ENCODE measurements around the gene FAIM2.
A peak's percentile ranks its signal among the peaks of the same experiment; 100 is the strongest.
"Not testable (repeated sequence)": the region's sequence is repeated elsewhere in the genome, so short reads cannot be mapped to it uniquely, and the experiment has no call there.

FAIM2 gene

DNA sequence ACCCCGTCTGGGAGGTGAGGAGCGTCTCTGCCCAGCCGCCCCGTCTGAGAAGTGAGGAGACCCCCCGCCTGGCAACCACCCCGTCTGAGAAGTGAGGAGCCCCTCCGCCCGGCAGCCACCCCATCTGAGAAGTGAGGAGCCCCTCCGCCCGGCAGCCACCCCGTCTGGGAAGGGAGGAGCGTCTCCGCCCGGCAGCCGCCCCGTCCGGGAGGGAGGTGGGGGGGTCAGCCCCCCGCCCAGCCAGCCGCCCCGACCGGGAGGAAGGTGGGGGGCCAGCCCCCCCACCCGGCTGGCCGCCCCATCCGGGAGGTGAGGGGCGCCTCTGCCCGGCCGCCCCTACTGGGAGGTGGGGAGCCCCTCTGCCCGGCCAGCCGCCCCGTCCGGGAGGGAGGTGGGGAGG lies 42.8 kb downstream of the FAIM2 start:
- DNase-seq, result not testable (repeated sequence)

DNA sequence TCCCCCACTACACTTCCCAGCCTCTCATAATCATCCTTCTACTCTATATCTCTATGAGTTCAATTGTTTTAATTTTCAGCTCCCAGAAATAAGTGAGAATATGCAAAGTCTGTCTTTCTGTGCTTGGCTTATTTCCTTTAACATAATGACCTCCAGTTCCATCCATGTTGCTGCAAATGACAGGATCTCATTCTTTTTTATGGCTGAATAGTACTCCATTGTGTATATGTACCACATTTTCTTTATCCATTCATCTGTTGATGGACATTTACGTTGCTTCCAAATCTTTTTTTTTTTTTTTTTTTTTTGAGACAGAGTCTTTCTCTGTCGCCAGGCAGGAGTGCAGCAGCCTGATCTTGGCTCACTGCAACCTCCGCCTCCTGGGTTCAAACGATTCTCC lies 47.8 kb downstream of the FAIM2 start:
- DNase-seq, result not testable (repeated sequence)

DNA sequence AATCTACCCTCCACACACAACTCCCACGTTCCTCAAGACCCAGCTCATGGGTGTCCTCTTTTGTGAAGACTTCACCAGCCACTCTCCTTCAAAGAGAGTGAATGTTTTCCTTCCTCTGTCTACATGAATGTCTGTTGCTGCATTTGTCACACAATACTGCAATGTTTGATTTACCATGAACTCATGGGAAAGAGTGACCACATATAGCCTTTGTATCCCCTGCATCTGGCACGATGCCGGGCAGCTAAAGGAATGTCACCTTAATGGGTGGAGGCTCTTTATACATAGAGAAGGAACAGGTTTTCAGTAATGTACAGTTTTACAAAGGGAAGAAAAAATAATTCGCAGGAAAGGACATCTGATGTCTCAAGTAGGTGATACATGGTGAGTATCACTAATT lies 48.7 kb downstream of the FAIM2 start:
- DNase-seq, result no peak

DNA sequence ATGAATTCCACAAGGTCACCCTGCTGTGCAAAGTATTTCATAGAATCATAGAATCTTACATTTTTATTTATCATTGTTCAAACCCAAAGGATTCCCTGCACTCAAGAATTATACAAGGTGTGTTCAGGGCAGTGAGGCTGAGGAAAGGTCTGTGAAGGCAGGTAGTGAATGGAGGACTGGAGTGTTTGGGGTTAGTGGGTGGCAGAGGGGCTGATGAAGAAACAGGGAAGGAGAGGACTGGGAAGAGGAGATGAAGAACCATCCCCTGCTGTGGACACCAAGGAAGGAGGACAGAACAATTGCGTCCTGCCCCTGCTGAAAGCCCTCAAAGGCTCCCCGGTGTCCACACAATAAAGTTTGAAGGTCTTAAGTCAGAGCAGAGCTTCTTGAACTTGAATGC lies 50.0 kb downstream of the FAIM2 start:
- no peak for DNase-seq

DNA sequence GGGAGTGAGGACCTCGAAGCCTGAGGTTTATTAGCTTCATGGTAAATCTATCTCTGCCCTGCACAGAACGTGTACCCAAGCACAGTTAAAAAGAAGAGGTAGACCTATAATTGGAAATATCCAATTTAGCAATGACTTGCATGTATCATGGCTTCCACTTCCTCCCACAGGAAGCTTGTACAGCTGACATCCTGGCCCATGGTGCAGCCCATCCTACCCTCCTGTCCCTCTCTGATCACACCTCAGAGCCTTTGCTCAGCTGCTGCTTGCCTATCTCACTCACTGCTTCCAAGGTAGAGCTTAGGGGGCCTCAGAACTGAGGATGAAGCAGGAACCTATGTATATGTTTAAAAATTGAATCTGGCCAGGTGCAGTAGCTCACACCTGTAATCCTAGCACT lies 56.5 kb downstream of the FAIM2 start:
- DNase-seq, result no peak

DNA sequence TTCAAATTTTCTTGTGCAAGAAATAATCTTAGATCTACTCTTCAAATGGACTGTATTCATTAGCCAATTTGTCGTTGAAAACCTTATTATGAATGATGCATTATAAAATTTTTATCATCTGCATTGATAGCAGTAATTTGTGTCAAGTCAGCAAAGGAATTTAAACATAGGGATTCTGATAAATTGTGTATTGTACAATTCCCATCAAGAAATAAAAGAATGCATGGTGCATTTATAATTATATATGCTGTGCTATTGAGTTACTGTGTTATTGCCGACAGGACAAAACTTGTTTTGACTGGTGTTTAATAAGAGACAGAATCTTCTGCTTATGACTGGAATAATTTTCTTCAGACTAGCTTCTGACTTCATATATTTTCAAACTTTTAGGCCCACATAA lies 57.7 kb downstream of the FAIM2 start:
- DNase-seq, result no peak

DNA sequence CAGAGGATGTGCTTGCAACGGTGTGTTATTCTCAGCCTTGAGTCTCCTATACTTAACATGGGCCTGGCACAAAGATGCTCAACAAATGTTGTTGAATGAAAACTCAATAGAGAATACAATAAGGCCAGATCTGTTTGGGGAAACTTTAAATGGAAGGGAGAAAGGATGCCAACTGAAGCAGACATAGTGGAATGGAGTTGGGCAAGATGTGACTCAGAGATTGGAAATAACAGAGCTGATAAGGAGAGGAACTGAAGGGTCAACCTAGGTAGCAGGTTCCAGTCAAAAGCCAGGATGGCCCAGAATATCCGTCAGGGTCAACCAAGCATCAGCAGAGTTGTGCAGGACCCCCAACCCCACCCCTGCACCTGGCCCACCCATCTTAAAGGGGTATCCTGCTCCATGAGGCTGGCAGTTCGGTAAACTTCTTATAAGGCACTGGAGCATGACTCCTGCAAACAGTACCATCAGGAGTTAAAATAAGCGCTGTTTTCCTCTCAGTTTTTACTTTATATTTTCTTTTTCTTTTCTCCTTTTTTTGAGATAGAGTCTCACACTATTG lies 59.7 kb downstream of the FAIM2 start:
- DNase-seq, result no peak

DNA sequence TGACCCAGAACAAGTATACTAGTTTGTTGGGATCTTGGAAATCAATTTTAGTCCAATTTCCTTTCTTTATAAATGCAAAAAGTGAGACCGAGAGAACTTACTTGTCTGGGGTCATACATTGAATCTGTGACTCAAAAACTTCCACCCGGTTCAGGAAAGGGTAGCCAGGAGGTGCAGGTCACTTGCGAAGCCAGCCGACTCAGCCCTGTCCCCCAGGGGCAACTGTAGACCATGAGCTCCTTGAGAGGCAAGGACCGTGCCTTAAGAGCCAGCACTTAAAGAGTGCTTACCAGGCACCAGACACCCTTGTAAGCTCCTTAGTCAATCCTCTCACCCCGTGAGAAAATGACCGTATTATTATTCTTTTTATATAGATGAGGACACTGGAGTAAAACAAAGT lies 60.3 kb downstream of the FAIM2 start:
- no peak for DNase-seq

DNA sequence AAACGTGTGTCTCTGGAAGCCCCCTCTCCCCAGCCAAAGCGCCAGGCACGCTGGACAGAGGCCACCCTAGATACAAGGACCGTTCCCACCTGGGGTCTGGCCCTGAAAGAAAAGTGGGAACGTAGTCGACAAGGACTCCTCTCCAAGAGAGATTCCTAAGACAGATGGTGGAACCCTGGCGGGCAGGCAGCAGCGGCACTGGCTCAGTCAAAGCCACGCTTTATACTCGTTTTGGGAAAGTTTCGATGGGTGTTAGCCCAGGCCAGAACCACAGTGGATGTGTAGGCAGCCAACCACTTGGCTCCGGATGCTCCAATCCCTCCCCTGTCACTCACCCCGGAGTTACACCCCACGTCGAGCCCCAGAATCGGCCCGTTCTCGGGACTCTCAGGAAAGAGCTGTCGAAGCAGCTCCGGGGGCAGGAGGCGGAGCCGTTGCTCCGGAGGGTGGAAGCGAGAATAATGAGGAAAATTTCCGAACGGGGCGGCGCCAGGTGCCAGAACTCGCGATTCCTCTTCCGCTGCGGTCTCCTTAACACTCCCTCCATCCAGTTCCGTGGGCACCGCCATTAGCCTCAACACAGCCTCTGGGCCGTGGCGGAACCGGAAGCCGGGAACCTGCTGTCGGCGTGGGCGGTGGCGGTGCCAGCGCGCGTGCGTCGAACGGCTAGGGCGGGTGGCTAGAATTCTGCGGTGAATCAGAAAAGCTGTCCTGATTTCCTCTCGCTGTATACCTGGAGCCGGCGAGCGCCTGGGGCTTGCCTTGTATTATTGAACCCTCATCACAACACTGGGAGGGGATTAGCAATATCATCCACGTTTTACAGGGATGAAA lies 61.0 kb downstream of the FAIM2 start, which contains the start of gene BCDIN3D:
TSS of gene BCDIN3D (minus strand) at position 588 of the 834 bp plus-strand sequence. CDS start at position 569, 19 bp downstream.
- peak; percentile 95 to 98 (median 96) for DNase-seq

DNA sequence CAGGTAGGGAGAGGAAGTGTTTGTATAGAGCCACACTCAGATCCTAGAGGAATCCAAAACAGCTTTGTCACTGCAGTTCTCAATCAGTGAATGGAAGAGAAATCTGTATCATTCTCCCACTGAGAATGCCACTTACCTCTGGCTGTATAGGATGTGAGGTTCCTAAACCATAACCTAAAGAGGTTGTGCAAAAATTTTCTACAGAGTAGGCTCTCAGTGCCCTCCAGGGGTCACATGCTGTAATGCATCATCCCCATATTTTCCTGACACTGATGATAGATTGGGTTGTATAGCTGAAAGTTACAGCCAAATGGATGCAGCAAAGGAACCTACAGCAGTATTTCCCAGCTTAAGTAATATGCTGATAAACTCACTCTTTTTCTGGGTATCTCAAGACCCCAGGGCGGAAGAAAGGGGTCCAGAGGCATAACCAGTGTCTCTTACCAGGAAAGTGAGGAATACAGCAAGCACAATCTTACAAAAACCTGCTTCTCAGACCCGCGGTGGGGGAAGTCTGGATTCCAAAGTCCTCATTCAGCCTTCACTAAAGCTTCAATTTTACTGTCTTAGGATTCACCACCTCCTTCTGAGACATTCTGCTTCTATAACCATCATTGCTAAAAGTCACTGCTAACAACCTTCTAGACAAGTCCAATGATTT lies 64.6 kb downstream of the FAIM2 start:
- peak; percentile 68 to 80 (median 72) for DNase-seq

DNA sequence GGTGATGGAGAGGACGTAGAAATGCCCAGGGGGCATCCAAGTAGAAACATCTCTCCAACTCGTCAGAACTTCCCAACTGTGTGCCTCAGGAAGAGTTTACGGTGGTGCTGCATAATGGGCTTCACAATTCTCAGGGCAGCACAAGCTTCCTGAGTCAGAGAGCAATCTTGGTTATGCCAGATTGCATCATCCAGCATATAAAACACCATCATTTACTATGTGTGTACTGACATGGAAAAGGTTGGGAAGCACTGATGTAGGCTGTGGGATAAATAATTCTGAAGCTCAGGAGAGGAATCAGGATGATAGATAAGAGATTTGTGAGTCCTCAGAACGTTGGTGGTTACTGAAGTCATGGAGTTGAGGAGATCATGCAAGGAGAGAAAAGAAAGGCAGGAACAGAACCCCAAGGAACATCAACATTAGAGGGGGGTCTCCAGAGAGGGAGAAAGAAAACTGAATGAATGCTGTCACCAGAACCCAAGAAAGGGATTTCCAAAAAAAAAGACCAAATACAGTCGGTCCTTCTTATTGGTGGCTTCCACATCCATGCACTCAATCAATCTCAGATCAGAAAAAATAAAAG lies 70.8 kb downstream of the FAIM2 start:
- no peak for DNase-seq

DNA sequence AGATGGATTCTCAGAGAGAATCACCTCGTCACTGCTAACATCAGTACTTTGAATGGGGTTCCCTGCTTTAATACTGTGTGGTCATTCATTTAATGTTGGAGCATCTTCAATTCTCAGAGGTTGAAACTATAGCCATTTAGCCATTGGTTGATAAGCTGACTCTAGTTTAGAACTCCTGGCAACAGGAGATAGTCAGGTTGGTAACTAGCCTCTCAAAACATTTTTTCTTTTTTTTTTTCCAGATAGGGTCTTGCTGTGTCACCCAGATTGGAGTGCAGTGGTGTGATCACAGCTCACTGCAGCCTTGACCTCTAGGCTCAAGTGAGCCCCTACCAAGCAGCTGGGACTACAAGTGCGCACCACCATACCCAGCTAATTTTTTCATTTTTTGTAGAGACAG lies 72.0 kb downstream of the FAIM2 start:
- no peak for DNase-seq

DNA sequence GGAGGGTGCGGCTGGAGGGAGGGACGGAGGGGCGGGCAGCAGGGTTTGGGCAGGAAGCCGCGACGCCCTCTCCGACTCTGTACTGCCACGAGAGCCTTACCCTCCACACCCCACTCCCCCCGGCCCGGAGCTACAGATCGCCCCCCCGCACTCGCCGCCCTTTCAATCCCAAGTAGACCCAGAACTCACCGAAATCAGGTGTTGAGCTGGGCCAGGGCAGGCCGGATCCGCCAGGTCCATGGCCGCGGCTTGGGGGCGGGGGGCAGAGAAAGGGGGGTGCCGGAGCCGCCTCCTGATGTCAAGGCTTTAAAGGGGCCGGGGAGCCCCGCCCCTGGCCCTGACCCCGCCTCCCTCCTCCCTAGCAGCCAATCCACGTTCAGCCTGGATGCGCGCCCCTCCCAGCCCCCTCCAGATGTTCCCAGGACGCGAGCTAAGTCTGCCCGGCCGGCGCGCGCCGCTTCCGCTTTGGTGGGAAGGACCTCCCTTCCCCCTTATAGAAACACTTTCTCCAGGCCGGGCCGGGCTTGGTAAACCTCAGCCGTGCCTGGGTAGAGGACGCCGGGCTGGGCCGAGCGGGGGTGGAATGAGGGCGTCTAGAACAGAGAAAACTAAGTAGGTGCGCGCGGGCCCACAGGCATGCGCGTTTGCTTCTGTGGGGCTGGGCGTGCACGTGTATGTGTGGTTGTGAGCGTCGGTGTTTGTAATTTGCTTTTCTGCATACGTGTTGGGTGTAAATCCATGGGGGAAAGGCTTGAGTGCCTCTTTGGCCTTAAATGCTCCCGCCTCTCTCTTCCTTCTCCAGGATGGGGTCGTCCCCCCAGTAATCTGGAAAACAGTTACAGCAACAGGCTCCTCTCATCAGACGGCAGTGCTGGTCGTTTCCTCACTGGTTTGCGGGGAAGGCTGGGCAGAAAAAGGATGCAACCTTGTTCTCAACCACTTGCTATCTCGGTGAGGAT lies 75.3 kb downstream of the FAIM2 start, which contains the start of gene NCKAP5L:
TSS of gene NCKAP5L (minus strand) at position 281 of the 959 bp plus-strand sequence. CDS start 24,369 bp downstream, outside the sequence.
- peak; percentile 97 to 99 (median 98) for DNase-seq

DNA sequence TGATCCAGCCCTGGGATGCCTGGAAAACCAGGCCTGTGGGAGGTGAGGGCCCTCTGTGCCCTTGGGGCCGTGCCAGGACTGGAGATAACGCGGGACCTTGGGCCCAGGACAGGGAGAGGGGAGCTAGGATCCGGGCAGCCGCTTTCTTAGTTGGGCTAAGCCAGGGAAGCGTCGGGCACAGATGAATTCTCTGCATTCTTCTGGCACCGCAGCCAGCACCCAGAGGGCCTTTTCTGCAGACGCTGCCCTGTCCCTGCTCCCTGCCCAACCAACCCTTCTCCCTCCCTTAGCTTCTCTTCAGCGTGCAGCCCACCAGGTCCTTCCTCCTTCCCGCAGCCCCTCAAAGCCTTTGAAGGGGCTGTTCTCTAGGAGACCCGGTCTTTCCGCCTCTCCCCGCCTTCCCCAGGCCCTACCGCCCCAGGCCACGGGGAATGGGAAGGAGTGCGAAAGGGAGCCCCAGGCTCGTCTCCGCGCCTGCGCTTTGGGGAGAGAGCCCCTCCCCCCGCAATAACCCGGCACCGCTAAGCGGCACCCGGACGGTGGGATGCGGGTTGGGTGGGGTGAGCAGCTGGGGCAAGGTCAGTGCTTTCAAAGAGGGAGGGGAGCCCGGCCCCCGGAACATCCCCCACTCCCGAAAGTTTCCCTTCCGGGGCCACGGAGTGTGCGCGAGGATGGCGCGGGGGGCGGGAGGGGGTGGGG lies 76.2 kb downstream of the FAIM2 start:
- peak; percentile 64 to 85 (median 74) for DNase-seq

DNA sequence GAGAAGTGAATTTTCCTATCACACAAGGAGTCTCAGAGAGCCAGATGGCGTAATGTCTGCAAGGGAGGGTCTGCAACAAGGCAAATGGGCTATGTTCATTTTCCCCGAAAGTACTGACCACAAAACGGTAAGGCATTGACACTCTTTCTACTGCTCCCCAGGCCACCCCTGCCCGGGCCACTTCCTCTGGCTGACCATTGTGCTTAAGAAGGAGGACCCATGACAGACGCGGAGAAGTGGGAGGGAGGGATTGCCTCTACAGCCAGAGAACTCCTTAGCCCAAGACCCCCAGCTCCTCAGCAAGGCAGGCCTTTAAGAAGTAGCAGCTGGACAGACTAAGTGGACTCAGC lies 76.7 kb downstream of the FAIM2 start:
- DNase-seq, result peak; percentile 31 to 75 (median 56)

DNA sequence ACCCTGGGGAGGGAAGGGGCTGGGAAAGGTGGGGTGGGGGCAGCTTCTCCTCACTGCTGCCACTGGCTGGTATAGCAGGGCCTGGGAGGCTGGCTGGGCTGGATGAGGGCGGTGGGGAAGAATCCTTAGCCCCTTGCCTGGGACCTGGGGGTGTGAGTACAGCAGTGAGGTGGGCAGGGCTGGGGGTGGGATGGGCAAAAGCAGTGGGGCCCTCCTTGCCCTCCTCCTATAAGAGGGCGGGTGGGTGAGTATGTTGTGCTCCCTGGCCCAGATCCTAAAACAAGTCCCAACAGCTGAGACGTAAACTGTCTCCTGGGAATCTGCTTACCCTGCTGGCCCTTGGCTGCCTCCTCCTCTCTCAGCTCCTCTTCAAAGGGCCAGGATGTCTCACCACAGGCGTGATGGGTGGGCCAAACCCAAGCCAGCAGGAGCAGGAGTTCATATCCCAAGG lies 77.7 kb downstream of the FAIM2 start:
- no peak for DNase-seq

DNA sequence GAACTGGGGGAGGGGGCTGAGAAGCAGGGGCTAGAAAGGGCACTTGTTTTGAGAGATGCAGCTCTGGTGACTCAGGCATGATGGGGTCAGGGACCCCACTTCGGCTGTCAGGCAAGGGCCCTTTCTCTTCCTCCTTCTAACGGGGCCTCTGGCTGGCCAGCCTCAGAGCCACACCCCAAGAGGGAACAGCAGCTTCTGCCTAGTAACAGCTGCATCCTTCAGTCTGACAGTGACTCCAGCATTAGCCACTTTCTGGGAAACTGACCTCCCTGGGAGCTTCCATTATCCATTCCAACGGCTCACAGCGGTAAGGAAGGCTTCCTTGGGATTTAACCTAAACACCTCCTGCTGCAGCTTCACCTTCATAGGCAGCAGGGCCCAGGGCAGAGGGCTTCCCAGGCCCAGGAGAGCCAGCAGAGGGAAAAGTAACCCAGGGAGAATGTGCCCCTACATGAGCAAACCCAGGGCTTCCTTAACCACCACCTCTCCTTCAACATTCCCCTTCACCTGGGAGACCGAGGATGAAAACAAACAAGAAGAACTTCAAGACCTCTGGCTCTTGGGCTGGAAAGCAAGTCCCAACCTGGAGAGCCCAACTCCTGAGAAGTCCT lies 78.2 kb downstream of the FAIM2 start:
- DNase-seq, result peak; percentile 76 to 89 (median 88)

DNA sequence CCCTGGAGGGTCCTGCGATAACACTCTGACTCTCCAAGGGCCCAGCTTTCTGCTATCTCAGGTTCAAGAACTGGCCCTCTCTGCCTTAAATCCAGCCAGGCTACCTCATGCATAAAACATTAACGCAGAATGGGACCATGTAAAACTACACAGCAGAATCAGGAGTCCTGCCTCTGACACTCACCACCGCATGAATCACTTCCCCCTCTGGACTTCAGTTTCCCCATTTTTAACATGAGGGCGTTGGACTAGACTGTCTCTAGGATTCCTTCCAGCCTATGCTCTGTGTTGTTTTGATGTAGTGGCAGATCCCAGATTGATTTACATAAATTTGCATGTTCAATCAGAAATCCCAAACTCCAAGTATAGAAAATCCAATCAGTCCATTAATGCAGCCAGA lies 78.8 kb downstream of the FAIM2 start:
- DNase-seq, result peak; percentile 83 to 94 (median 90)

DNA sequence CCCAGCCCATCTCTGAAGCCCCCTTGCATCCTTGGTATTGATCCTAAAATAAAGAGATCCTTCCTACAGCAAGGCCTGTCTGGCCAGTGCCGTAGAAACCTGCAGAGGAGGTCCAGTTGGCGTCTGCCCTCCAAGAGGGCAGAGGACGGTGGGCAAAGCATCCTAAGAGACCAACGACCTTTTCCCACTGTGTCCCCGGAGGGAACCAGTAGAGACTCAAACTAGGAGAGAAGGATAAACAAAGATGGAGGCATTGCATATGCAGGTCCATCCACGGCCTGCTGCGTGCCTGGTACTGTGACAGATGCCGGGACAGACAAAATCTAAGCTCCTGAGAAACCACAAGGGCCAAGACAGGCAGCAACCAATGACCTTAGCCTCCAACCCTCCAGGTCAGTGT lies 79.3 kb downstream of the FAIM2 start:
- DNase-seq, result no peak

DNA sequence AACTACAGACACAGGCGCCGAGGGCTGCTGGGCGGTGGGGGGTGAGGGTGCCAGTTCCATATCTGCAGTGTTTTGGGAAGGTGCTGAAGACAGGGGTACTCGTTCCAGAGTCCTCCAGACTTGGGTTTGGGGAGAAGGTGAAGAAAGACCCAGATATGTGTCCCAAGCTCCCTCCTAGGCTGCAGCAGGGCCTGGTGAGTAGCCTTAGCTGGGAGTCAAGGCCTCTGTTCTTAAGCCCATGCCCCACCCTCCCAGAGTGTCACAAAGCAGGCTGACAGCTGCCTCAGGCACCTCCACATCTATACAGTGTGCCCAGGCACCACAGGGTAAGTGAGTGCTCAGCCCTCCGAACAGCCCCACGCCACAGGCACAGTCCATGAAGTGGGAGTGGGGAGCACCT lies 79.7 kb downstream of the FAIM2 start:
- DNase-seq, result no peak

DNA sequence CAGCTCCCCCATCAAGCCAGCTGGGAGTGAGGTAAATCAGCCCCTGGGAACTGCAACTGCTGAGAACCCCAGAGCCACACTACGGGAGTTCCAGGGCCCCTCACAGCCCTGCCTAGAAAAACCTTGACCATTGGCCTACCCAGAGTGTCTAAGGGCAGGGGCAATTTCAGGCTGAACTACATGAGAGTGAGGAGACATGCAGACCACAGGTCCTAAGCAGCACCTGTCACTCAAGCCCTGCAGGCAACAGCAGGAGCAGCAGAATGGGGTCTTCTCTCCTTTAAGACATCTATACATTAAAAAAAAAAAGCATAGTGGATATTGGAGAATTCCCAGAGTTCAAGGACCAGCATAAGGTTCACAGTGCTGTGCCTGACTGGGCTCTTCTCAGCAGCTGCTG lies 80.3 kb downstream of the FAIM2 start:
- DNase-seq, result no peak
